ENCODE data around the gene LDLRAD4. TPM values are rescaled to one million over a fixed set of nuclear protein-coding genes. Genes with fewer than 3 reads are reported as not detected.

Gene LDLRAD4
- total RNA-seq, 1 experiment from 2014 or later, result 3.6 TPM

DNA sequence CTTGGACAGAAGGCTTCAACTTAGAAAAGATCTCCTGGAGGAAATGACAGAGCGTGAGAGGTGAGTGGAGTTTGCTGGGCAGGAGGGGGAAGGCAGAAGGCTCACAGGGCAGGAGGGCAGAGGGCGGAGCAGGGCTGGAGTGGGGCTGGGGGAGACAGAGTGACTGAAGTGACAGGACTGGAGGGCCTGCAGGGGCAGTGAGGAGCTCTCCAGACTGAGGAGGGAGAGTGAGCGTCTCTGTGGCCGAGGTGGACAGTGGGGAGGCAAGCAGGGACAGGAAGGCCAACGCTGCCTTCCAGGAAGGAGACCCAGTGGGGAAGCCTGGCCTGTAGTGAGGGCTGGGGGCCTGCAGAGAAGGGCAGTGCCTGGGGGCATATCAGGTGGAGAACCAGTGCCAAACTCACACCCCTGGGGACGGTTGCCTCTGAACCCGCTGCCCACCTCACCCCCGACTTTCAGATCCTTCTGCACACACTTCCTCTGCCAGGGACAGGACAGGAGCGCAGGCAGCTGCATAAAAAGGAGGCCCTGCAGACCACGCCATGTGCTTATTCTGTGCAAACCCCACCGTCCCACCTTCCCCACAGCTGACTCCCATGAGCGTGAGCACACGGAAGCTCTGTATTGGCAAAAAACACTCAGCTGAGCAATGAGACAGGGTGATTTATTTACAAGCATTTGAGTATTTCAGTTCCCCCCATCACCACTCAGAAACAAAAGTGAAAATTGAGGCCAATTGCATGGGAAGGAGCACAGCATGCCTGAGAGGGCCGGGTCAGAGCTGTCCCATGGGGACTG lies 263.5 kb downstream of the LDLRAD4 start:
- BruUV-seq (replicated peaks), result no TSS peak
- TF ChIP-seq EZH2 (IDR thresholded peaks at IDR 0.05; ENCODE audit: borderline replicate concordance, low read depth, low read length, poor library complexity, severe bottlenecking), result no peak
- TF ChIP-seq, protein P1, sequence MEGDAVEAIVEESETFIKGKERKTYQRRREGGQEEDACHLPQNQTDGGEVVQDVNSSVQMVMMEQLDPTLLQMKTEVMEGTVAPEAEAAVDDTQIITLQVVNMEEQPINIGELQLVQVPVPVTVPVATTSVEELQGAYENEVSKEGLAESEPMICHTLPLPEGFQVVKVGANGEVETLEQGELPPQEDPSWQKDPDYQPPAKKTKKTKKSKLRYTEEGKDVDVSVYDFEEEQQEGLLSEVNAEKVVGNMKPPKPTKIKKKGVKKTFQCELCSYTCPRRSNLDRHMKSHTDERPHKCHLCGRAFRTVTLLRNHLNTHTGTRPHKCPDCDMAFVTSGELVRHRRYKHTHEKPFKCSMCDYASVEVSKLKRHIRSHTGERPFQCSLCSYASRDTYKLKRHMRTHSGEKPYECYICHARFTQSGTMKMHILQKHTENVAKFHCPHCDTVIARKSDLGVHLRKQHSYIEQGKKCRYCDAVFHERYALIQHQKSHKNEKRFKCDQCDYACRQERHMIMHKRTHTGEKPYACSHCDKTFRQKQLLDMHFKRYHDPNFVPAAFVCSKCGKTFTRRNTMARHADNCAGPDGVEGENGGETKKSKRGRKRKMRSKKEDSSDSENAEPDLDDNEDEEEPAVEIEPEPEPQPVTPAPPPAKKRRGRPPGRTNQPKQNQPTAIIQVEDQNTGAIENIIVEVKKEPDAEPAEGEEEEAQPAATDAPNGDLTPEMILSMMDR (conservative IDR thresholded peaks at IDR 0.05; ENCODE audit: low read depth, low read length), result no peak
- ChIA-PET POLR2A (ENCODE audit: low non-redundant PET) (no interaction called here), CTCF (no interaction called here)
- no peak overlapping the region for H3K27ac ChIP-seq (ENCODE audit: low read depth, low read length, poor library complexity, severe bottlenecking)
- no peaks in the 10 kb centered on the region for H3K36me3 ChIP-seq (ENCODE audit: insufficient read depth, low read length, poor library complexity, severe bottlenecking)
- DNase-seq (ENCODE audit: low spot score), result no peak
- intact Hi-C loops (cut with micrococcal nuclease; ENCODE audit: unreplicated experiment), result no loop called here
- no peaks in the 10 kb centered on the region for H3K4me1 ChIP-seq (ENCODE audit: insufficient read depth, low read length, poor library complexity, severe bottlenecking)
- no peaks in the 10 kb centered on the region for H3K9me3 ChIP-seq (ENCODE audit: low read depth, low read length, poor library complexity, severe bottlenecking)
- H3K4me3 ChIP-seq (ENCODE audit: low read depth, low read length, poor library complexity, severe bottlenecking), result no peak overlapping the region
- H3K27me3 ChIP-seq (replicated peaks; ENCODE audit: insufficient read depth, low read depth, low read length, poor library complexity), result no peaks in the 10 kb centered on the region

DNA sequence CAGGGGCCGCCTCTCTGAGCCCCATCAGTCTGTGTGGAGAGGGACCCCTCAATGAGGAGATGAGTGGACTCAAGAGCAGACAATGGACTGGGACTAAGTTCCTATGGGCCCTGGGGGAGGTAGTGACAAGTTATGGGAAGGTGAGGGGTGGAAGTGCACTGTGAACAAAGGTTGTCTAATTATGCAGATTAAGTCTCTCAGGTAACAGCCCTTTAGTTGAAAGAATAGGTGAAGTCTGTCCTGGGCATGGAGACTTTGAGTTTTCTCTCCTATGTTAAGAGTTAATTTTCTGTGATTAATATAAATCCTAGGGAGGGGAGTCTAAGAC lies 264.0 kb downstream of the LDLRAD4 start:
- POLR2A ChIA-PET (ENCODE audit: low non-redundant PET), result no interaction called here
- H3K9me3 ChIP-seq (ENCODE audit: low read depth, low read length, poor library complexity, severe bottlenecking), result no peaks in the 10 kb centered on the region
- no TSS peak for BruUV-seq (replicated peaks)
- TF ChIP-seq, protein P1 (conservative IDR thresholded peaks at IDR 0.05; ENCODE audit: low read depth, low read length), result no peak
- TF ChIP-seq EZH2 (IDR thresholded peaks at IDR 0.05; ENCODE audit: borderline replicate concordance, low read depth, low read length, poor library complexity, severe bottlenecking), result no peak
- no peaks in the 10 kb centered on the region for H3K36me3 ChIP-seq (ENCODE audit: insufficient read depth, low read length, poor library complexity, severe bottlenecking)
- H3K4me1 ChIP-seq (ENCODE audit: insufficient read depth, low read length, poor library complexity, severe bottlenecking), result no peaks in the 10 kb centered on the region
- no peaks in the 10 kb centered on the region for H3K27me3 ChIP-seq (replicated peaks; ENCODE audit: insufficient read depth, low read depth, low read length, poor library complexity)
- CTCF ChIA-PET, result no interaction called here
- no peak overlapping the region for H3K27ac ChIP-seq (ENCODE audit: low read depth, low read length, poor library complexity, severe bottlenecking)
- no peak for DNase-seq (ENCODE audit: low spot score)
- intact Hi-C loops (cut with micrococcal nuclease; ENCODE audit: unreplicated experiment), result no loop called here
- H3K4me3 ChIP-seq (ENCODE audit: low read depth, low read length, poor library complexity, severe bottlenecking), result no peak overlapping the region

DNA sequence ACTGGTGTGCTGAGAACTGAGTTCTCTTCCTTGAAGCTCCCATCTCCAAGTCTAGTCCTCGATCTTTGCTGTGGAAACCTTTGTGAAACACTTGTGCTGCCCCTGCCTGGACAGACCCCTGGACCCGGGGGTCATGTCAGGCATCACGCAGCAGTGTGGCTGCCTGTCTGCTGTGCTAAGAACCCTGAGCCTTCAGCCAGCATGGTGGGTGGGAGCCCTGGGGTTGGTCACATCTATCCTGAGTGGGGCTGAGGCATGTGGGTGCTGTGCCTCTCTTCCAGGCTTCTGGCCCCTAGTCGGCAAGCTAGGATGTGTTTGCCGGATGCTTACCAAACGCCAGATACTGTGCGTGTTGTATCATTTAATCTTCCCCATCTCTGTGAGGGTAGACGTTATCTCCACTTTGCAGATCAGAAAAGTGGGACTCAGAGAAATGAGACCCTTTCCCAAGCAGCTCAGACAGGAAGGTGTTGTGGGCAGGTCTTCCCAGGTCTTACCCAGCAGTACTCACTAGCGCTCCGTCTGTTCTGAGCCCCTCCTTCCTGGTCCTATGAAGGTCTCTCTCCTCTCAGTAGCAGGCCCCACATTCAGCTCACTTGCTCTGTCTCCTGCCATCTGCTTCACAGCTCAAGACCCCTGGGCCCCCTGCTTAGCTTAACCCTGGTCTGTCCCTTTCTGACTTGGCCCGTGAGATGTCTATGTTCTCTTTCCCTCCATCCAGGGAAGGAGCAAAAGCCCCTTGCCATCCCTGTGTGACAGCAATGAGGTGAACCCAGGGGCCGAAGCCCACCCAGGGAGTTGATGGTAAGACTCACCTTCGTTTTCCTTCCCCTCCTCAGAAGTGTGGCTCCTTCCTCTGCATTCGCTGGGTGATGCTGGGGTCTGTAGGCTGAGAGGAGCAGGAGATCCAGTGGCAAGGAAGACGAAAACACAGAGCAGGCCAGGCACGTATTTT lies 265.0 kb downstream of the LDLRAD4 start:
- Histone ChIP-seq H3K9me3 (ENCODE audit: low read depth, low read length, poor library complexity, severe bottlenecking) (no peaks in the 10 kb centered on the region), H3K4me1 (ENCODE audit: insufficient read depth, low read length, poor library complexity, severe bottlenecking) (no peaks in the 10 kb centered on the region), H3K36me3 (ENCODE audit: insufficient read depth, low read length, poor library complexity, severe bottlenecking) (no peaks in the 10 kb centered on the region), H3K27me3 (replicated peaks; ENCODE audit: insufficient read depth, low read depth, low read length, poor library complexity) (no peaks in the 10 kb centered on the region), H3K4me3 (ENCODE audit: low read depth, low read length, poor library complexity, severe bottlenecking) (no peak overlapping the region), H3K27ac (ENCODE audit: low read depth, low read length, poor library complexity, severe bottlenecking) (no peak overlapping the region)
- TF ChIP-seq, protein P1 (conservative IDR thresholded peaks at IDR 0.05; ENCODE audit: low read depth, low read length), result no peak
- TF ChIP-seq EZH2 (IDR thresholded peaks at IDR 0.05; ENCODE audit: borderline replicate concordance, low read depth, low read length, poor library complexity, severe bottlenecking), result no peak
- ChIA-PET POLR2A (ENCODE audit: low non-redundant PET) (no interaction called here), CTCF (no interaction called here)
- DNase-seq (ENCODE audit: low spot score), result no peak
- intact Hi-C loops (cut with micrococcal nuclease; ENCODE audit: unreplicated experiment), result no loop called here
- no TSS peak for BruUV-seq (replicated peaks)

All from A673 (cell line).